ENCODE data around the gene TRPV4.

- TF ChIP-seq POLR2A (IDR thresholded peaks at IDR 0.05; ENCODE audit: low read depth, low read length) (no peak), POLR2AphosphoS5 (IDR thresholded peaks at IDR 0.05; ENCODE audit: low read depth, low read length) (no peak), TAF1 (IDR thresholded peaks at IDR 0.05; ENCODE audit: borderline replicate concordance, low read depth, low read length) (no peak)
Measured at GRCh38 chr12:109753054-109753401, 80.2 kb downstream of the TRPV4 start.
